C4-2B (cell line): Measurements from ENCODE around the gene AP1S1.

Experiments
- CTCF ChIP-seq: fragments of 450-650 bp; conservative IDR thresholded peaks from 2 replicates; pipeline ENCODE4 v1.5.1; 2017; ENCODE audit warnings: mild to moderate bottlenecking
- ZFX ChIP-seq: fragments of 450-650 bp; IDR thresholded peaks from 2 replicates; pipeline ENCODE4 v1.6.1; 2017

GRCh38 chr7:101202603-101202918, 48.3 kb downstream of the AP1S1 start:
- TF ChIP-seq ZFX (no peak), CTCF (no peak)
